Activated T-cell treated with anti-CD3 and anti-CD28 coated beads, Interleukin-2, amount 50 U/mL, for 1 hour (primary cell): ENCODE data around the gene SEZ6L2.
"Not testable (repeated sequence)": the region's sequence is repeated elsewhere in the genome, so short reads cannot be mapped to it uniquely, and the experiment has no call there.

Experiments used
- DNase-seq: peaks from one replicate; pipeline ENCODE4 v3.0.0-alpha.2; 2020

Gene SEZ6L2

DNA sequence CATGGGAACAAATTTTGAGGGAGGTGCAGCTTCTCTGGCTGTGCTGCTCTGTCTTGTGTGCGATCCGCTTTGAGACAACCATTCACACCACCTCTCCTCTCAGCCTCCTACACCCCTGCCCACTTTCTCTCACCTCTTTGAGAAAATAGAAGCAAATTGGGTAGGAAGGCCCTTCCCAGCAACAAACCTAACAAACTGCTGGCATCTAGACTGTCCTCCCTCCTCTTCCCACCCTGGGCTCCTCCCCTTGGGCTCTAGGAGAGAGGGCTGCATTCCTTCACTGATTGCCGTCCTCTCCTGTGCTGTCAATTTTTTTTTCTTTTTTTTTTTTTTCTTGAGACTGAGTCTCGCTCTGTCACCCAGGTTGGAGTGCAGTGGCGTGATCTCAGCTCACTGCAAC, 49.8 kb downstream of the SEZ6L2 start:
- DNase-seq: no peak

DNA sequence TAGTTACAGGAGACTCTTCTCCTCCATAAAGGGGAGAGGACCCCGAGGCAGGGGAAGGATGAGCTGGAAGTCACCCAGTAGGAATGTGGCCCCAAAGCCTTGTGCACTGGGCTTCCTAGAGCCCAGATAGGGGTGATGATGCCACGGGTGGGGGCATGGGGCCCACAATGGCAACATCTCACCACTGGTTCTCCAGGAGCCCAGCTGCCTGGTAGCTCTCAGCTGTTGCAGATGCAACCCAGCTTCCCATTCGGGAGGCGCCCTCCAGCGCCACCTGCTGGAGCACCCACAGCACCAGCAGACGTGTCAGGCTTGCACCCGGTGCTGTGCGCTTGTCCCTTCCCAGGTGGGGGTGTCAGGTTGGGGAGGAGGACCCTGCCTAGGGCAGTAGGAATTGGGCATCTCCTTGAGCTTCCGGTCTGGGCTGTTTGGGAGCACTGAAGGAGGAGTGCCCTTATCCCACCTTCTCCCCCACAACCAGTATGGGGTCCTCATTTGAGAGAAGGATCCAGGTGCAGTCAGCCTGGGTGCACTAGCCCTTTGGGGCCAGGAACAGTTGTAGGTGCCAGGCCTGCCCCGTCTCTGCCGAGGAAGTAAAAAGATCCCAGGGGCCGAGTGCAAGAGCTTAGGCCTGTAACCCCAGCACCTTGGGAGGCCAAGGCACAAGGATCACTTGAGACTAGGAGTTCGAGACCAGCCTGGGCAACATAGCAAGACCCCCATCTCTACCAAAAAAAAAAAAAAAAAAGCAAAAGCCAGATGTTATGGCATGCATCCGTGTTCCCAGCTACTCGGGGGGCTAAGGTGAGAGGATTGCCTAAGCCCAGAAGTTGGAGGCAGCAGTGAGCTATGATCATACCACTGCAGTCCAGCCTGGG, 50.7 kb downstream of the SEZ6L2 start:
- peak; percentile 85 for DNase-seq

DNA sequence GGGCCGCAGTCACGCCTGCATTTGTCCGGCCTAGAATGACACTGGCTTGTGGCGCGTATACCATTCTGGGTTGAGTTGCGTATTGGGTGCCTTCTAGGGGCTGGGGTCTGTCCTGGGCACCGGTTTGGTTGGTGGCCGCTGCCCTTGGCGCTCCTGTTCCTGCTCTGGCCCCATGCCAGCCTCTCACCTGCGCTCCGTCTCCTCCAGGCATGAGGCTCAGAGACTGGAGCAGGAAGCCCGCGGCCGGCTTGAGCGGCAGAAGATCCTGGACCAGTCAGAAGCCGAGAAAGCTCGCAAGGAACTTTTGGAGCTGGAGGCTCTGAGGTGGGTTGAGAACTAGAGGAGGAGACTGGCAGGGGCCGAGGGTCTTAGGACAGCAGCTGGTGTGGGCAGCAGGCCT, 53.7 kb downstream of the SEZ6L2 start:
- DNase-seq: no peak

DNA sequence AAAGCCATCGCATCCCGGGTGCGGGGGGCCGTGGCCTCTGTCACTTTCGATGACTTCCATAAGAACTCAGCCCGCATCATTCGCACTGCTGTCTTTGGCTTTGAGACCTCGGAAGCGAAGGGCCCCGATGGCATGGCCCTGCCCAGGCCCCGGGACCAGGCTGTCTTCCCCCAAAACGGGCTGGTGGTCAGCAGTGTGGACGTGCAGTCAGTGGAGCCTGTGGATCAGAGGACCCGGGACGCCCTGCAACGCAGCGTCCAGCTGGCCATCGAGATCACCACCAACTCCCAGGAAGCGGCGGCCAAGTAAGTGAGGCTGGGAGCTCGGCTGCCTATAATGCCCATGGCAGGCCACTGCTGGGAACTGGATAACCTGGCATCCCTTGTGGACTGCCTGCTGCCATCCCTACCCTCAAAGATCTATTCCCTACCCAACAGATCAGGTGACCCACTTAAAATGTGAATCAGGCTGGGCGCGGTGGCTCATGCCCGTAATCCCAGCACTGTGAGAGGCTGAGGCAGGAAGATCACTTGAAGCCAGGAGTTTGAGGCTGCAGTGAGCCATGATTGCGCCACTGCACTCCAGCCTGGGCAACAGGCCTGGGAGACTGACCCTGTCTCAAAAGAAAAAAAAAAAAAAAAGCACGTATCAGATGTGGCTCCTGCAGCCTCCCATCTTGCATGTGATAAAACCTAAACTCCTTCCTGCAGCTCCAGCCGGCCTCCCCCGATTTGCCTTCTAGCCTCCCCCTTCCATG, 54.6 kb downstream of the SEZ6L2 start:
- no peak for DNase-seq

DNA sequence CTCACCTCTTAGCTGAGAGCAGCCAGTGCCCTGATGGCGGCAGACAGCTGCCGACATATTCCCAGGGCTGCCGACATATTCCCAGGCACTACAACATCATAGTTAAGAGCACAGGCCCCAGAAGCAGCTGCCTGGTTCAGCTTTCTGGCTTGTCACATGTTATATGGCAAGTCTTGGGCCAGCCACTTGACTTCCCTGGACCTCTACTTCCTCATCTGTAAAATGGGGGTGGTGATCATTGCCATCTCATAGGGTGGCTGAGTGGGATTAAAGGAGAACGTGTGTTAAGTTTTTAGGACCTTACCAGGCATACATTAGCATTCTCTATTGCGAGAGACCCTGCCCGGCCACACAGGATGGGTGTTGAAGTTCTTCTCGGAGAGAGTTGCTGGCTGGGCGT, 55.4 kb downstream of the SEZ6L2 start:
- no peak for DNase-seq

DNA sequence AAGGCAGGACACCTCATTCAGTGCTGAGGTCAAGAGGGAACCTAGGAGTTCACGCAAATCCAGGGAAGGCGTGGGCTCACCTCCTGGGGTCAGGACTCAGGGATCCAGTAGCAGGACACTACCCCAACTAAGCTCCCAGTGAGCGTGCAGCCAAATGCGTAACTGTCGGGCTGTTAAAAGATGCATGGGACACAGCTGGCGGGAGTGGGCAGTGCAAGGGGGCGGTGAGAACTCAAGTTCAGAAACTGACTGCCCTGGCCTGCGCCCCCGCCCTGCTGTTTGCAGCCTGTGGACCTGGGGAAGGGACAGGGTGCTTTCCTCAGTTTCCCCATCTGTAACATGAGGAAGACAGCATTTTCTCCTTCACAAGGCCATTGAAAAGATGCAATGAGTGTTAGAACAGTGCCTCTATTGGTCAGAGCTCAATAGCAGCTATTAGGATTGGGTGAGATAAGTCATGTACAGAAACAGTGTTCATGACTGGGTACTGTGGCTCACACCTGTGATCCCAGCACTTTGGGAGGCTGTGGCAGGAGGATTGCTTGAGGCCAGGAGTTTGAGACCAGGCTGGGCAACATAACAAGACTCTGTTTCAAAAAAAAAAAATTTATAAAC, 56.5 kb downstream of the SEZ6L2 start:
- DNase-seq: no peak

DNA sequence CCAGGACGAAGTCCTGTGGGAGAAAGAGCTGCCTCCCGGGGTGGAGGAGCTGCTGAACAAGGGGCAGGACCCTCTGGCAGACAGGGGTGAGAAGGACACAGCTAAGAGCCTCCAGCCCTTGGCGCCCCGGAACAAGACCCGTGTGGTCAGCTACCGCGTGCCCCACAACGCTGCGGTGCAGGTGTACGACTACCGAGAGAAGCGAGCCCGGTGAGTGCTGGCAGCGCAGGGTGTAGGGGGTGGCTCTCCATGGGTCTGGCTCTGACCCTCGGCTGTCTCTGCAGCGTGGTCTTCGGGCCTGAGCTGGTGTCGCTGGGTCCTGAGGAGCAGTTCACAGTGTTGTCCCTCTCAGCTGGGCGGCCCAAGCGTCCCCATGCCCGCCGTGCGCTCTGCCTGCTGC, 57.7 kb downstream of the SEZ6L2 start:
- no peak for DNase-seq

DNA sequence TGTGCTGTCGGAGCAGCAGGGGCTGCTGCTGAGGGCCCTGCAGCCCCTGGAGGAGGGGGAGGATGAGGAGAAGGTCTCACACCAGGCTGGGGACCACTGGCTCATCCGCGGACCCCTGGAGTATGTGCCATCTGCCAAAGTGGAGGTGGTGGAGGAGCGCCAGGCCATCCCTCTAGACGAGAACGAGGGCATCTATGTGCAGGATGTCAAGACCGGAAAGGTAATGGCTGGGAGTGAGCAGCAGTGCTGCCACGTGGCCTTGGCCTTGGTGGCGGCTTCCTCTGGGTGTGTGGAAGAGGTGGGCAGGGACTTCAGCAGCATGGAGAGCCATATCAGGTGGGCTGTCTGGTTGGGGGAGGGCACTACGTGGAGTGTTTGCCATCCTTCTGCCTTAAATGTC, 59.1 kb downstream of the SEZ6L2 start:
- no peak for DNase-seq

DNA sequence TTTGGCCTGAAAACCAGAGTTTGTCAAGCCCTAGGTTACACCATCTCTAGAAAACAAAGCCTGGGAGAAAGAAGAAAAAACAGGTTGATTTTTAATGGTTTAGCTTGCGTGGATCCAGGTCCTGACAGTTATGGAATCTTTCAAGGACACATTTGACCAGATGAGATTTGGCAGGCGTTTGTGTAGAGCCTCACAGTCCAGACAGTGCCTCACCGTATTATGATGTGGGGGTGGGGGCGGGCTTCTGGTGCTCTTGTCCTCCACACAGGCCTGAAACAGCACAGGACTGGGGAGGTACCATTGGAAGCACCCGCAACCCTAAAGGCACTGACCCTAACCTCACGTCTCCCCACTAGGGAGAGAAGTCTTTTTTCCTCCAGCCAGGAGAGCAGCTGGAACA, 59.5 kb downstream of the SEZ6L2 start:
- no peak for DNase-seq

DNA sequence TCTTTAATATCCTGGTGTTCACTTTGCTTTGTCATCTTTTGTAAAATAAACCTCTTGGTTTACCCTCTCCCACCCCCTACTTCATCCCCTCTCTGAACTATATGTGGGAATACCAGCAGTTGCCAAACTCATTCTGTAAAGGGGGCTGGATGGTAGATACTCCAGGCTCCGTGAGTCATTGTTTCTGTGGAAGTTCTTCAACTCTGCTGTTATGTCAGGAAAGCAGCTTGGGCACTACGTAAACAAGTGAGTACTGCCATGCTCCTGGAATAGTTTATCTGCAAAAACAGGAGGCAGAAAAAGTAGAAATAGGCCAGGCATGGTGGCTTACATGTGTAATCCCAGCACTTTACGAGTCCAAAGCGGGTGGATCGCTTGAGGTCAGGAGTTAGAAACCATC, 61.5 kb downstream of the SEZ6L2 start:
- DNase-seq: no peak

DNA sequence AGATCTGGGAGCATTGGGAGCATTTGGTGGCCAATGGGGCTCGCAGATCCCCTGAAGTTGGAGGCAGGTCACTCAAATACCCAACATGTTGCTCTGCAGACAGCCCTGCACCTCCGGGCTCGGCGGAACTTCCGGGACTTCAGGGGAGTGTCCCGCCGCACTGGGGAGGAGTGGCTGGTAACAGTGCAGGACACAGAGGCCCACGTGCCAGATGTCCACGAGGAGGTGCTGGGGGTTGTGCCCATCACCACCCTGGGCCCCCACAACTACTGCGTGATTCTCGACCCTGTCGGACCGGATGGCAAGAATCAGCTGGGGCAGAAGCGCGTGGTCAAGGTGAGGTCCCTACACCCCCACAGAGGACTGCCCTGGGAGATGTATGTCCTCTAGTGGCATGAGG, 62.7 kb downstream of the SEZ6L2 start:
- no peak for DNase-seq

DNA sequence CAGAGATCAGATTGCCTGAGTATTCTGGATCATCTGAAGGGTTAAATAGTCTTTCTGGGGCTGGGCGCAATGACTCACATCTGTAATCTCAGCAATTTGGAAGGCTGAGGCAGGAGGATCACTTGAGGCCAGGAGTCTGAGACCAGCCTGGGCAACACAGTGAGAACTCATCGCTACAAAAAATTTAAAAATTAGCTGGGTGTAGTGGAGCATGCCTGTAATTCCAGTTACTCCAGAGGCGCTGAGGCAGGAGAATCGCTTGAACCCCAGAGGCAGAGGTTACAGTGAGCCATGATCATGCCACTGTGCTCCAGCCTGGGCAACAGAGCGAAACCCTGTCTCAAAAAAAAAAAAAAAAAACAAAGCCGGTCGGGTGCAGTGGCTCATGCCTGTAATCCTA, 63.4 kb downstream of the SEZ6L2 start:
- DNase-seq: no peak

DNA sequence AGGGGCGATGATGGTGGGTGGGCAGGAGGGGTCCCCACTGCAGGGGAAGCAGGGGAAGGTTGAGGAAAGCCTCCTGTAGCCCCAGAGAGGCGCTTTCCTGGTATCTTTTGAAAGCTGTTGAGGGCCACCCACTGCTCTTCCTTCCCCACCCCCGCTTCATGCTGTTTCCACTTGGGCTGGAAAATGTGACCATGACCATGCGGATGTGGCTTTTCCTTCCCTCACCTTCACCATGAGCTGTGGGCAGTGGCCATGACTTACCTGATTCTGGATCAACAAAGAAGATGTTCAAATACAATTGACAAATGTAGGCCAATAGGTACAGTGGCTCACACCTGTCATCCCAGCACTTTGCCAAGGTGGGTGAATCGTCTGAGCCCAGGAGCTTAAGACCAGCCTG, 65.3 kb downstream of the SEZ6L2 start:
- no peak for DNase-seq

DNA sequence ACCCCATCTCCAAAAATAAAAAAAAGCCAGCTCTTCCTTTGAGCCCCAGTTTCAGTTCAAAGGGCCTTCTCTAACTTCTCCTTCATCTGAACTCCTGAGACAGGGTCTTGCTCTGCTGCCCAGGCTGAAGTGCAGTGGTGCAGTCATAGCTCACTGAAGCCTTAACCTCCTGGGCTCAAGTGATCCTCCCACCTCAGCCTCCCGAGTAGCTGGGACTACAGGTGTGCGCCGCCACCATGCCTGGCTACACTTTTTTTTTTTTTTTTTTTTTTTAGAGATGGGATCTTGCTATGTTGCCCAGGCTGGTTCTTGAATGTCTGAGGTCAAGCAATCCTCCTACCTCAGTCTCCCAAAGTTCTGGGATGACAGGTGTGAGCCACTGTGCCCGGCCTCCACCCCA, 66.1 kb downstream of the SEZ6L2 start:
- not testable (repeated sequence) for DNase-seq

DNA sequence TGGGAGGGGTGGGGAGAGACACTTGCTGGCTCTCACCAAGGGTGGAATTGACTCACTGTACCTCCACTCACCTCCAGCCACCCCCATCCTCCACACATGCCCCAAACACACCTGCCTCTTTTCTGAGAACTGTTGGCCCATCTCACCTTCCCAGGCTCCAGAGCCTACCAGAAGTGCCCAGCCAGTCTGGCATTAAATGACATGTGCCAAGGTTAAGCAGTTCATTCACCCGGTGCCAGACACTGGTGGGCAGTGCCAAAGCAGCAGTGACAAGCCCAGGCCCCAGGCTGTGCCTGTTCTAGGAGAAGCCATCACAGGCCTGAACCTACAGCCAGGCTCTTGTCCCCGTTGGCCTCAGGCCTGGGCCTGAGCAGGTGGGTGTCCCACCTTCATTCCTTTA, 67.9 kb downstream of the SEZ6L2 start:
- no peak for DNase-seq

DNA sequence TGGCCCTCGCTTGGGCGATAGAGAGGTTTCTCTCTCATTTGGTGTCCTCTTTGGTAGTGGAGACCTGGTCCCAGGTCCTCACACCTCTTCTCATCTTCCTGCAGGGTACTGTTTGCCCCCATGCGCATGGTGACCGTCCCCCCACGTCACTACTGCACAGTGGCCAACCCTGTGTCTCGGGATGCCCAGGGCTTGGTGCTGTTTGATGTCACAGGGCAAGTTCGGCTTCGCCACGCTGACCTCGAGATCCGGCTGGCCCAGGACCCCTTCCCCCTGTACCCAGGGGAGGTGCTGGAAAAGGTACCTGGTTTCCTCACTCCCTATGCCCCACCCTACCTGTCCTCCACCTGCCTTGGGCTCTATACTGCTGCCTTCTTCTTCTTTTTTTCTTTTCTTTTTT, 68.6 kb downstream of the SEZ6L2 start:
- no peak for DNase-seq

DNA sequence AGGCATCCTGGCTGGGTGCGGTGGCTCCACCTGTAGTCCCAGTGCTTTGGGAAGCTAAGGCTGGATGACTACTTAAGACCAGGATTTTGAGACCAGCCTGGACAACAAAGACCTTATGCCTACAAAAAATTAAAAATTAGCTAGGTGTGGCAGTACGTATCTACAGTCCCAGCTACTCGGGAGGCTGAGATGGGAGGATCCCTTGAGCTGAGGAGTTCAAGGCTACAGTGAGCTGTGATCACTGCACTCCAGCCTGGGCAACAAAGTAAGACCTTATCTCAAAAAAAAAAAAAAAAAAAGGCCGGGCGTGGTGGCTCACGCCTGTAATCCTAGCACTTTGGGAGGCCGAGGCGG, 73.0 kb downstream of the SEZ6L2 start:
- no peak for DNase-seq

DNA sequence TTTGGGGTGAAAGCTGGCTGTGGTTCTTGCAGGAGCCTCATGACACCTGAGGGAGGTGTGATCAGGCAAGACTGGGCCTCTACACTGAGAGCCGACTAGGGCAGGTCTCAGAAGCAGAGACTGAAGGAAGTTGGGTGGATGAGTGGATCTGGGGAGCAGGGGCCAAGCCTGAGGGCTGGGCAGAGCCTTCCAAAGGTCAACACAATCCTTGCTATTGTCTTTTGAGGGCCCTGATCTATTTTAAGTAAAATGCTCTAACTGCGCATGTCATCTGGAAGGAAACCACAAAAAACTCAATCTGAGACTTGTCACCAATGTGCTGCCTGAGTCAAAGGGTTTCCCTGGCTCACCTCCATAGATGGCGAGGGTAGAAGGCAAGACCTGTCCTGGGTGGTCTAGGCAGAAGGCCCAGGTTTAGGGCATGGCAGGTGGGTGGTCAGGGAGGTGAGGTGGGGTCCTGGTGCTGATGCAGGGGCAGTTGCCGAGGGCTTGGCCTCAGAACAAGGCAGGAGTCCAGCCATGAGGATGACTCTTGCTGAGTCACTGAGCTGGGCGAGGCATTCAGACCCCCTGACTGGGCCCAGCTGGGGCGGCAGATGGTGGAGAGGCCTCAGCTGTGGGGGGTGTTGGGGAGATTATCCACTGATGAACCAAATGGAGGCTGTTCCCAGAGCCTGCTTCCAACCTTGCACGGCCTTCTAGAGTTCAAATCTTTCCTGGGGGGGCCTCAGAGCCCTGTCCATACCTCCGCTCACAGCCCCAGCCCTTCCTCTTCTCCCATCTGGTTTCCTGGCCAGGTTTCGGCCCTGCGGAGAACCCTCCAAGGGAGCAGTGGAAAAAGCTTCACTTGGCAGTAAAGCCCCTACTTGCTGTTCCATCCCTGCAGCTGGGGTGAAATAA, 74.0 kb downstream of the SEZ6L2 start:
- DNase-seq: peak; percentile 40

DNA sequence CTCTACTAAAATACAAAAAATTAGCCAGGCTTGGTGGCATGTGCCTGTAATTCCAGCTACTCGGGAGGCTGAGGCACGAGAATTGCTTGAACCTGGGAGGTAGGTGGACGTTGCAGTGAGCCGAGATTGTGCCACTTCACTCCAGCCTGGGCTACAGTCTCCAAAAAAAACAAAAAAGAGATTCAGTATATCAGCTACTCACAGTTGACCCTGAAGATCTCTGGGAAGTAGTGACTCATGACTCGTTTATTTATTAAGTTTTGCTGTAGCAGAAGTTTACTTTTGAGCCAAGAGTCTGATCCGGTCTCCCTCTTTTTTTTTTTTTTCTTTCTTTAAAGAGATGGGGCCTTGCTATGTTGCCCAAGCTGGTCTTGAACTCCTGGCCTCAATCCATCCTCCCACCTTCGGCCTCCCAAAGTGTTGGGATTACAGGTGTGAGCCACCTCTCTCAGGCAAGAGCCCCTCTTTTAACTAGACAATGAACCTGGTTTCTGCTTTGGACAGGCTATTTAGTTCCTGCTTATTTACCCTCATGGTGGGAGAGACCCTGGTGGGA, 74.7 kb downstream of the SEZ6L2 start:
- no peak for DNase-seq

DNA sequence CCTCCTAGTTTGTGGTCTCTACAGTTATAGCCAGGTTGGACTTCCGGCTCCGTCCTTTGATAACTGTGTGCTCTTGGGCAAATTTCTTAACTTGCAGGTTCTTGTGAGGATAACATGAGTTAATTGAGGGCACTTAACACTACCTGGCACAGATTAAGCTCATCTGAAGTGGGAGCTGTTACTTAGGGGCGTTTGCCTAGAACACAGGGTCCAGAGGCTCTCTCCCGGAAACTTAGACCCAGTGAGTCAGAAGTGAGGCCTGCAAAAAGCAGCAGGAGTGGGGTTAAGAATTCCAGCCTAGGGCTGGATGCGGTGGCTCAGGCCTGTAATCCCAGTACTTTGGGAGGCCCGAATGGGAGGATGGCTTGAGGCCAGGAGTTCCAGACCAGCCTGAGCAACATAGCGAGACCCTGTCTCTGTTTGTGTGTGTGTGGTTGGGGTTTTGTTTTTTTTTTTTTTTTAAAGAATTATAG, 77.7 kb downstream of the SEZ6L2 start:
- no peak for DNase-seq
